Retinal pigment epithelial cell (primary cell): Measurements from ENCODE around the gene CMIP.

Experiments used
- DNase-seq: peaks from one replicate; pipeline ENCODE4 v3.0.0-alpha.2; 2010; ENCODE audit warnings: low read depth
- H3K4me3 ChIP-seq: 2 replicates; pipeline ENCODE4 v1.5.1; 2011; ENCODE audit warnings: mild to moderate bottlenecking, low read length, control low read depth, moderate library complexity
- TF ChIP-seq, protein P1 (sequence below): conservative IDR thresholded peaks from 2 replicates; pipeline ENCODE4 v1.5.1; 2011; ENCODE audit warnings: low read depth, low read length, control low read depth, inconsistent platforms

Gene CMIP

DNA sequence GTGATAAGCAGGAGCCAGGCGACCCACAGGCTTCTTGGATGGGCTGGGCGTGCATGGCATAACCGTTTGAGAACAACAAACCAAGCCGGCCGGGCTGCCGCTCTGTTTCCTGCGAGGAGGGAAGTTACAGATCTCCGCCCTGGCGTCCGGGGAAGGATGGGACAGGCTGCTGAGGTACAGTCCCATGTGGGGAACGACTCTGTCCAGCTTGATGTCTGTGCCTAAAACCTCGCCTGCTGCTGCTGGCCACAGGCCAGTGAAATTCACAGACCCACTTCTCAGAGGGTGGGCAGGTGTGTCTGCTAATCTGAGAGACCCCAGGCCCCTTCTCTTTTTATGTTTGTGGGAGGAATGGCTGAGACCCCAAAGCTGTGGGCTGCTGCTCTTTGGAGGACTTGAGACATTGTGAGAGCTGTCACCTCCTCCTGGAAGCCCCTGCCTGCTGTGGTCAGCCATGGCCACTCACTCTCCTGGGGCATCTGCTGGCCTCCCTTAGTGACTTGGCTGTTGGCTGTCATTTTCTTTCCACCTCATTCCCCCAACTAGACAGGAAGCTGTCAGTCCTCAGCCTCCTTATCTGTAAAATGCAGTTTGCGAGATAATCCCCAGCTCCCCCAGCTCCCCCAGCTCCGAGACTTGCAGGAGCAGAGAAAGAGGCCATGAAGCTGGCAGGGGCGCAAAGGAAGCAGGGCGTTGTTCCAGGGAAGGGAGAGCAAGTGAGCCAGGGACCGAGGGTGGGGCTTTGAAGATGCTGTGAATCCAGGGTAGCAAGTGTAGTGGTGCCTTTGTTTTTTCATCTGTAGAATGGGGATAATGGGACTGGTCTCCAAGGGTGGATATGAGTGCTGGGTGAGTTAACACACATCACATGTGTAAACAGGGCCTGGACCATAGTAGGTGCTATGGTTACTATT is 51.0 kb downstream of the CMIP start:
- H3K4me3 ChIP-seq: no peak overlapping the region
- TF ChIP-seq, protein P1, sequence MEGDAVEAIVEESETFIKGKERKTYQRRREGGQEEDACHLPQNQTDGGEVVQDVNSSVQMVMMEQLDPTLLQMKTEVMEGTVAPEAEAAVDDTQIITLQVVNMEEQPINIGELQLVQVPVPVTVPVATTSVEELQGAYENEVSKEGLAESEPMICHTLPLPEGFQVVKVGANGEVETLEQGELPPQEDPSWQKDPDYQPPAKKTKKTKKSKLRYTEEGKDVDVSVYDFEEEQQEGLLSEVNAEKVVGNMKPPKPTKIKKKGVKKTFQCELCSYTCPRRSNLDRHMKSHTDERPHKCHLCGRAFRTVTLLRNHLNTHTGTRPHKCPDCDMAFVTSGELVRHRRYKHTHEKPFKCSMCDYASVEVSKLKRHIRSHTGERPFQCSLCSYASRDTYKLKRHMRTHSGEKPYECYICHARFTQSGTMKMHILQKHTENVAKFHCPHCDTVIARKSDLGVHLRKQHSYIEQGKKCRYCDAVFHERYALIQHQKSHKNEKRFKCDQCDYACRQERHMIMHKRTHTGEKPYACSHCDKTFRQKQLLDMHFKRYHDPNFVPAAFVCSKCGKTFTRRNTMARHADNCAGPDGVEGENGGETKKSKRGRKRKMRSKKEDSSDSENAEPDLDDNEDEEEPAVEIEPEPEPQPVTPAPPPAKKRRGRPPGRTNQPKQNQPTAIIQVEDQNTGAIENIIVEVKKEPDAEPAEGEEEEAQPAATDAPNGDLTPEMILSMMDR: no peak
- DNase-seq: no peak

DNA sequence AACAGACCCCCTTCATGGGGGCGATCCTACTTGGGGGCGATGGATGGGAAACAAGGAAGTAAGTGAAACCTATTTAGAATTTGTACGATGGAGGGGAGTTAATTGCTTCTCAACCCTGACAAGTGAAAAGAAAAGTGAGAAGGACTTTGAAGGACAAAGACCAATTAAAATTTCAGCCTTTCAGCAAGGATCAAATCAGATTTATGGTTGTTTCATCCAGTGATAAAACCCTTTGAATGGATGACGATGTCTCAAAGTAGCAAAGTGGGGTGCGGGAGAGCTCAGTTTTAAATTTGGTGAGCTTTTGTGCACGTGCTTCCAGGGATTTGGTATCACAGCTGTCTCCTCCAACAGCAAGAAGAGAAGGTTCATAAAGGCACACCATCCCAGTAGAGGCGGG is 51.7 kb downstream of the CMIP start:
- no peak overlapping the region for H3K4me3 ChIP-seq
- TF ChIP-seq, protein P1: no peak
- DNase-seq: no peak

DNA sequence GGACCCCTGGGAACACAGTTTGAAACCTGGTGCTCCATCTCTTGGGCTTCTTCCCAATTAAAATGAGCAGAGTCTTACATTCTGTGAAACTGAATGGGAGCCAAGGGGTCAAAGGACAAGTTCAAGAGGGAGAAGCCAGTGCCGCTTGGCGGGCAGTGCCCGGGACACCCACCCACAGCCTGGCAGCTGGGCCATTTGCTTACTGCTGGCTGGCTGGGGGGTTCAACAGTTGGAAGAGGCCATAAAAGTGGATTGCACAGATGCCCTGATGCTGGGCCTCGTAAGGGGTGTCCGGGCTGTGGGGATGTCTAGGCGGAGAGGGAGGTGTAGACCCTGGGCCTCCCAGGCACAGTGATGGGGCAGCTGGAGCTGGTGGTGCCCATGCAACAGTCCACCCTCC is 52.1 kb downstream of the CMIP start:
- TF ChIP-seq, protein P1: no peak
- DNase-seq: no peak

DNA sequence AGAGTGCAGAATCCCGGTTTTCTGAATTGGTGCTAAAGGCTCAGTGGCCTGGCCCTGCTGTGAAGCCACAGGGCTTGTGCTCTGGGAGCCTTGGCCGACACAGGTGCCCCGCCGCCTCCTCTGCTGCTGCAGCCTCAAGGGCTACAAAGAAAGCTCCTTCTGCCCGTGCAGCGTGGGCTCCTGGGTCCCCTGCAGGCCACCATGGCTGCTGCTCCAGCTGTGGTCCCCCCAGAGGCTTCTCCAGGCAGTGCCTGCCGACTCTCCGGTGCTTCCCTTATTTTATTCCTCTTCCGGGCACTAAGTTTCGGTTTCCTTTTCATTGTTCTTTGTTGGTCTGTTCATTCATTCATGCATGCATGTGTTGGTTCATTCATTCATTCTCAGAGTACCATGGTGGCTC is 53.1 kb downstream of the CMIP start:
- no peak for DNase-seq
- no peak overlapping the region for H3K4me3 ChIP-seq
- TF ChIP-seq, protein P1: no peak

More for the DNA sequence above, 52.1 kb downstream of the CMIP start:
- no peak overlapping the region for H3K4me3 ChIP-seq

DNA sequence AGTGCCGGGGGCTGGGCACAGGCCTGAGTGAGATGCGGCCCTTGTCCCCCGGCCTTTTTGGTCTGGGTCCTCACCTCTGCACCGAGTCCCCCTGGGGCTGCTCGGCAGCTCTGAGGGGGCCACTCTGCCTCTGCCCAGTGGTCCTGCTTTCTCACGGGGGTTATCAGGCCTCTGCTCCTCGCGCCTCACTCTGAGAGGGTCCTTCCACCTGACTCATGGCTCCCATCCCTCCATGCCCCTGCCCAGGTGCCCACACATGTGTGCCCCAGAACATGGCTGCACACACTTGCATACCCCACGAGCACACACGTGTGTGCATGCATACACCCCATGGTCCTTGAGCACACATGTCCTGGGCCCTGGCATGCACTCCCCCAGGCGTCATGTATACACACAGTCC is 53.7 kb downstream of the CMIP start:
- TF ChIP-seq, protein P1: no peak
- H3K4me3 ChIP-seq: no peak overlapping the region
- DNase-seq: no peak

DNA sequence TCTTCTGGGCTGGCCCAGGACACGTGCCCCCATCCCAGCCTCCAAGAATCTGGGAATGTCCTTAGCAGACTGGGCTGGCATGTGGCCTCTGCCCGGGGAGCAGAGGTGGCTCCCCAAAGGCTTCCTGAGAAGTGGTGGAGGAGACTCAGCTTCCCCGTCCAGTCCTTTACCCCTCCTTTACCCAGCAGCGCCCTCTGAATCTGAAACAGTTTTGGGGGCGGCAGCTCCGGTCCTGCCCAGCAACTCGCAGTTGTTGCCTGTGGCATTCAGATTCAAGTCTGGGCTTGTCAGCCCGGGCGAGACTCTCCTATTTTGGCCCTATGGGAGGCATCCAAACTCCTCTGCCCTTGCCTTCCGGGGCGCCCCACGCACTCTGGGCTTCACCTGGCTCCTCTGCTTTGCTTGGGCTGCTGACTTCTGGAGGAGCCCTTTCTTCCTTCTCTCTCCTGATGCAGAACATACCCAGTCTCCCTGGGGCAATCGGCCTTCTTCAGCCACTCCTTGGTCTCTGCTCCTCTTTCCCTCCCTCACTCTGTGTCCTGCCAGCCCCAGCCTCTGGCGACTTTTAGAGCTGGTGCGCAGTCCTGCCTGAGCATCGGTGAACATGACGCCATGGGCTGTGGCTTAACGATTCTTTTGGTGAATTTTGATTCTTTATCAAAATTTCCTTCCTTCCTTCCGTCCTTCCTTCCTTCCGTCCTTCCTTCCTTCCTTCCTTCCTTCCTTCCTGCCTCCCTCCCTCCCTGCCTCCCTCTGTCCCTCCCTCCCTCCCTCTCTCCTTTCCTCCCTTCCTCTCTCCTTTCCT is 55.2 kb downstream of the CMIP start:
- DNase-seq: no peak
- no peak overlapping the region for H3K4me3 ChIP-seq
- TF ChIP-seq, protein P1: no peak
